ENCODE data around the gene ALKBH4.
"Not testable (repeated sequence)": the region's sequence is repeated elsewhere in the genome, so short reads cannot be mapped to it uniquely, and the experiment has no call there.

The ALKBH4 gene, protein sequence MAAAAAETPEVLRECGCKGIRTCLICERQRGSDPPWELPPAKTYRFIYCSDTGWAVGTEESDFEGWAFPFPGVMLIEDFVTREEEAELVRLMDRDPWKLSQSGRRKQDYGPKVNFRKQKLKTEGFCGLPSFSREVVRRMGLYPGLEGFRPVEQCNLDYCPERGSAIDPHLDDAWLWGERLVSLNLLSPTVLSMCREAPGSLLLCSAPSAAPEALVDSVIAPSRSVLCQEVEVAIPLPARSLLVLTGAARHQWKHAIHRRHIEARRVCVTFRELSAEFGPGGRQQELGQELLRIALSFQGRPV

DNA sequence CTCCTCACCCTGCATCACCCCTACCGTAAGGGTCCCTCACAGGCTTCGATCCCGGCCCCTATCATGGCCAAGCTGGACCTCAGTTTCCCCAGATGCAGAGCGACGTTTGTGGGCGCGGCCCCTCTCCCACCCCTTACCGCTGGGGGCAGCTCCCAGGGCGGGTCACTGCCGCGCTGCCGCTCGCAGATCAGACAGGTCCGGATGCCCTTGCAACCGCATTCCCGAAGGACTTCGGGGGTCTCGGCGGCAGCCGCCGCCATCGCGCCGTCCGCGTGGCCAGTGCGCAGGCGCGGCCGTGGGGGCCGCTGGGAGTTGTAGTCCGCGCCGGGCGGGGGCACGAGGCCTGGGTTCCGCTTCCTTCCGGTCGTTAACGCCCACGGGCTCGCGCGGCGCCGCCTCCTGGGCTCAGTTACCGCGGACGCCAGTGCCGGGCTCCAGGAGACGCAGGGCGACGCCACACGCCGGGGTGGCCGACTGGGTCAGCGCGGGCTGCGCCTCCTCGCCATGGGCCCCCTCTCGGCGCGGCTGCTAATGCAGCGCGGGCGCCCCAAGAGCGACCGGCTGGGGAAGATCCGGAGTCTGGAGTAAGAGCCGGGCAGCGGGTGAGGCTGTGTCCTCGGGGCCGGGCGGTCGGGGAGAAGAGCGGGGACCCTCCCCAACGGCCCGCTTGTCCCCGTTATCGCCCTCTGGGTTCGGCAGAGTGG, at the start of gene ALKBH4, which contains the start of gene LRWD1:
Gene ALKBH4, minus strand, starts transcription at position 287 of the 704 bp plus-strand sequence. Its CDS starts 27 bp downstream, at position 260.
Gene LRWD1, plus strand, starts transcription at position 408 of the 704 bp plus-strand sequence. Its CDS starts 97 bp downstream, at position 505.
- DNase-seq (ENCODE audit: low spot score): peak; percentile 97

DNA sequence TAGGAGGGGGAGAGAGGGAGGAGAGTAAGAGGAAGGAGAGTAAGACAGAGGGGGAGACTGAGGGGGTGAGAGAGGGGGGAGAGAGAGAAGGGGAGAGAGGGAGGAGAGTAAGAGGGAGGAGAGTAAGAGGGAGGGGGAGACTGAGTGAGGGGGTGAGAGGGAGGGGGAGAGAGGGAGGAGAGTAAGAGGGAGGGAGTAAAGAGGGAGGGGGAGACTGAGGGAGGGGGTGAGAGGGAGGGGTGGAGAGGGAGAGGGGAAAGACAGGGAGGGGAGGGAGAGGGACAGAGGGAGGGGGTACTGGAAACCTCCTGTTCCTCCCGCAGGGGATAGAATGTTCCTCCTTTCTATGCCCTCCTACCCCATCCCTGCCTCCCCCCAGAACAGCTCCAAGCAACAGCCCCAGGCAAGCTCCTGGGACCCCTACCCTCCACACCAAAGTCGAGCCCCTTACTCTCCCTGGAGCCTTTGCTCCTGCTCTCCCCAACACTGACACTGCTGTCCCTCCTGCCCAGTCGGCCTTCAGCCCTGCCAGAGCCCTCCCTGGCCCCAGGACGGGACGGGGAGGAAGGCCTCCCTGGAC, 48.1 kb upstream of the ALKBH4 start:
- peak; percentile 0 for DNase-seq (ENCODE audit: low spot score)

DNA sequence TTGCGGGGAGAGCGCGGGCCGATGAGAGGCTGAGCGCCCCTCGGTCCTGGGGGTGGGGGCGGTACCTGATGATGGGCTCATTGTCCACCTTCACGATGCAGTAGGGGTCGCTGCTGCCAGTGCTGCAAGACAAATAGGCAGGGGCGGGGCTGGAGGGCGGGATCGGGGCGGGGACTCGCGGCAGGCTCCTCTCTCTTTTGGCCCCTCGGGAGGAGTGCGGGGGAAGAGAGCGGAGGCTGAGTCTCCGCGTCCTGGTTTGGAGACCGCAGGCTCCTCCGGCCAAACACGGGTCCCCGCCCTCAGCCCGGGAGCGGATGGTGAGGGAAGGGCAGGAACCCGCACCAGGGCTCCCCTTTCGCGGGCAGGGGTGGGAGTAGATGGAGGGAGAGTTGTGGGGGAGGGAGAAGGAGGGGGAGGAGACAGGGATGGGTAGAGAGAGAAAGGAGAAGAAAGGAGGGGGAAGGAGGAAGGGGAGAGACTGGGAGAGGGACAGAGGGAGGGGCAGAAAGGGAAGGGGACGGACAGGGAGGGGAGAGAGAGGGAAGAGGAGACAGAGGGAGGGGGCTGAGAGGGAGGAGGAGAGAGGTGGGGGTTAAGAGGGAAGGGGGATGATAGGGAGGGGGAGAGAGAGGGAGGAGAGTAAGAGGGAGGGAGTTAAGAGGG, 47.3 kb upstream of the ALKBH4 start:
- DNase-seq (ENCODE audit: low spot score): not testable (repeated sequence)

DNA sequence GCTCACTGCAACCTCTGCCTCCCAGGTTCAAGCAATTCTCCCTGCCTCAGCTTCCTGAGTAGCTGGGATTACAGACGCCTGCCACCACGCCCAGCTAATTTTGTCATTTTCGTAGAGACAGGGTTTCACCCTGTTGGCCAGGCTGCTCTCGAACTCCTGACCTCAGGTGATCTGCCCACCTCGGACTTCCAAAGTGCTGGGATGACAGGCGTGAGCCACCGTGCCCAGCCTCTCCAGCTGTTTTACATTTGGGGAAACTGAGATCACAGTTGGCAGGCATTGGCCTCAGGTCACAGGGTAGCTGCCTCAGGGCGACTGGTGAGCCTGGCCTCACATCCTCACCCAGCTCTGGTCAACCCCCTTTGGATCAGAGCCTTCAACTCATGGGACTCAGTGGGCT, 45.9 kb upstream of the ALKBH4 start:
- not testable (repeated sequence) for DNase-seq (ENCODE audit: low spot score)

DNA sequence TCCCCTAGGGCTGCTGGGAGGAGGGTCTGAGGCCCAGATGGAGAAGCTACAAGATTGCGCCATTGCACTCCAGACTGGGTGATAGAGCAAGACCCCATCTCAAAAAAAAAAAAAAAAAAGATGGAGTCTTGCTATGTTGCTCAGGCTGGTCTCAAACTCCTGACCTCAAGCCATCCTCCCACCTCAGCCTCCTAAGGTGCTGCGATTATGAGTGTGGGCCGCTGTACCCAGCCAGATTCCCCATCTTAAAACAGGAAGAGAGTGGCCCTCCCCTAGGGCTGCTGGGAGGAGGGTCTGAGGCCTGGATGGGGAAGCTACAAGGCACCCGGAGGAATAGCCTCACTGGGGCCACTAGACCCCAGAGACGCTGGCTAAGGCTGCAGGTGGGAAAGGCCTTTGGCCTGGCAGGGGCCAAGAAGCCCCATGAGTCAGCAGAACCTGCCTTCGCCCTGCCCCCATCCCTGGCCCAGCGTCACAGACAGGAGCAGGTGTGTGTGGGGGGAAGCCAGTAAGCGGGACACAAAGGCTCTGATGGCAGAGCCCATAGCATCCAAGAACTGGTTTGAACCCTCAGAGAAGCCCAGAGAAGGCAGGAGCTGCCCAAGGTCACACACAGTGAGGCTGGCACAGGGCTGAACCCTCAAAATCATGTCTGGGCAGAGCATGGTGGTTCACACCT, 42.9 kb upstream of the ALKBH4 start:
- DNase-seq (ENCODE audit: low spot score): not testable (repeated sequence)

DNA sequence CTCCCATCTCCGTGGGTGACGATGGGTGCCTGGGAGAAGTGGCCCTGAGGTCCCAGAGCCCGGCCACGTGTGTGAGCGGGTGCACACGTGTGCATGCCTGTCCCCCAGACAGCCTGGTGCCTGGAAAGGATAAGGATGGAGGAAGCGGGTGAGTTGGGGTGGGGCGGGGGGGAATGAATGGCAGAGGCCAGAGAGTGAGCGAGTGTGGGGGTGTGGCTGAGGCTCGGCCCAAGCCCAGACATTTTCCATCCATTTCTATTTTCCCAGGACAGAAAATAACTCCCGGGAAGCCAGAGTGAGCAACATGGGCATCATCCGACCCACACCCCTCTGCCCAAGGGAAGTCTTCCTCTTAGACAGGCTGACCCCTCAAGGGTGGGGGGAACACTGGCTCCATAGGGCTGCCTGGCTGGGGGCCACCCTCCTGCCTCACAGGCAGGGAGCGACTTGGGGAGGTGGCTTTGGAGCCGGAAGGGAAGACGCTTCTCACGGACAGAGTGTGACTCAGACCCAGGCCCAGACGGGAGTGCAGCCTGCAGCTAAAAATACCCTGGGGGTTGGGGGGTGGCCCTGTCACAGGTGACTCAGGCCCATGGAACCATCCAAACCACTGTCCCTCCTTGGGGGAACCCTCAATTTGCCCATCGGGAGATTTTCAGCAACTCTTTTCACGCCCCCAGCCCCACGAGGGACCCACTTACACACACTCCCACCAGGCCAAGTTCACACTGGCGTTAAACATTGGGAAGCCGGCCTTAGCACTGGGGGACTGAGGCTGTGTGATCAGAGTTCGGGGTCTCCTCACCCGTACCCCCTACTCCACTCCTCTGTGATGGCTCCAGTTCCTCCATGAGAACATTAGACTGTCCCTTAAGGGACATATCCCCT, 40.9 kb upstream of the ALKBH4 start:
- DNase-seq (ENCODE audit: low spot score): not testable (repeated sequence)

DNA sequence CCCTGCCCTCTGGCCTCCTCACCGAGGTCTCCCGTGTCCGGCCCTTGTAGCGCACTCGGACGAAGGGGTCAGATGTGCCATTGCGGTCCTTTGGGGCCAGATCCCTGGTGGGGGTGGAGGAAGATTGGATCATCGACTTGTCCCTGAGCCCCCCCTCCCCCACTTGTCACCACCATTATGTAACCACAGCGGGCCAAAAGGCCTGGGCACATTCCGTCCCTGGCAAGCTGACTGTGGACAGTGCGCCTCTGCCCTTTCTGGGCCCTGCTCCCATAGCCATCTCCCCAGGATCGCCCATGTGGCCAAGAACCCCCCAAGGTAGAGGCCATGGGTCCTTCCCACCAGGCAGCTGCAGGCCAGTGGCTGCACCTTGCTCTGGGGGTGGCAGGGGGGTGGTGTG, 38.5 kb upstream of the ALKBH4 start:
- not testable (repeated sequence) for DNase-seq (ENCODE audit: low spot score)

DNA sequence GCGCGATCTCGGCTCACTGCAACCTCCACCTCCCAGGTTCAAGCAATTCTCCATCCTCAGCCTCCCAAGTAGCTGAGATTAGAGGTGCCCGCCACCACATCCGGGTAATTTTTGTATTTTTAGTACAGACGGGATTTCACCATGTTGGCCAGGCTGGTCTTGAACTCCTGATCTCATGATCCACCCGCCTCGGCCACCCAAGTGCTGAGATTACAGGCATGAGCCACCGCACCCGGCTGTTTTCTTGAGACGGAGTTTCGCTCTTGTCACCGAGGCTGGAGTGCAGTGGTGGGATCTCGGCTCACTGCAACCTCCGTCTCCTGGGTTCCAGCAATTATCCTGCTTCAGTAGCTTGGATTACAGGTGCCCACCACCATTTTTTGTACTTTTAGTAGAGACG, 33.7 kb upstream of the ALKBH4 start:
- not testable (repeated sequence) for DNase-seq (ENCODE audit: low spot score)

DNA sequence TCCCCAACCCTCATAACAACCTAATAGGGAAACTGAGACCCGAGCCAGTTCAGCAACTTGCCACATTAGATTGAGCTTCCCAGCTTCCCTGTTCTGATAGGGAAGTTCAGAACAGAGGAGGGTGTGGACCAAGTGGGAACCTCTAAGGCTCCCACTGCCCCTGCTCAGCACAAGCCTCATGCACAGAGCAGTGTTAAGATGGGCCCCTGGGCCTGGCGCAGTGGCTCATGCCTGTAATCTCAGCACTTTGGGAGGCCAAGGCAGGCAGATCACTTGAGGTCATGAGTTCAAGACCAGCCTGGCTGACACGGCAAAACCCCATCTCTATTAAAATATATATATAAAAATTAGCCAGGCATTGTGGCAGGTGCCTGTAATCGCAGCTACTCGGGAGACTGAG, 32.6 kb upstream of the ALKBH4 start:
- DNase-seq (ENCODE audit: low spot score): not testable (repeated sequence)

DNA sequence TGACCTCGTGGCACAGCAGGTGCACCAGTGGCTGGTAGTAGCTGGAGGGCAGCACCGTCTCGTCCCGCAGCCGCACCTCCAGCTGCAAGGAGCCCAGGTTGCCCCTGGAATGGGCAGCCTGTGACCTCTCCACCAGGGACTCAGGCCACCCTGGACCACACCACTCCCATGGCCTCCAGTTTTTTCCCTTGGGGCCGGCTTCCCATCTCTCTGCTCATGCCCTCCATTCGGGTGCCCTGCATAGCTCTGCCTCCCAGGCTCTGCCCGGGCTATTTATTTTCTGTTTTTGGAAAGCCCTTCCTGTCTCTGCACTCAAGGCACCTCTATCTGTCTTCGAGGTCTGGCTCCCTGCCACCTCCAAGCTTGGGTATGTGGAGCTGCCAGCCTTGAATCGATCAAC, 32.2 kb upstream of the ALKBH4 start:
- peak; percentile 0 for DNase-seq (ENCODE audit: low spot score)

DNA sequence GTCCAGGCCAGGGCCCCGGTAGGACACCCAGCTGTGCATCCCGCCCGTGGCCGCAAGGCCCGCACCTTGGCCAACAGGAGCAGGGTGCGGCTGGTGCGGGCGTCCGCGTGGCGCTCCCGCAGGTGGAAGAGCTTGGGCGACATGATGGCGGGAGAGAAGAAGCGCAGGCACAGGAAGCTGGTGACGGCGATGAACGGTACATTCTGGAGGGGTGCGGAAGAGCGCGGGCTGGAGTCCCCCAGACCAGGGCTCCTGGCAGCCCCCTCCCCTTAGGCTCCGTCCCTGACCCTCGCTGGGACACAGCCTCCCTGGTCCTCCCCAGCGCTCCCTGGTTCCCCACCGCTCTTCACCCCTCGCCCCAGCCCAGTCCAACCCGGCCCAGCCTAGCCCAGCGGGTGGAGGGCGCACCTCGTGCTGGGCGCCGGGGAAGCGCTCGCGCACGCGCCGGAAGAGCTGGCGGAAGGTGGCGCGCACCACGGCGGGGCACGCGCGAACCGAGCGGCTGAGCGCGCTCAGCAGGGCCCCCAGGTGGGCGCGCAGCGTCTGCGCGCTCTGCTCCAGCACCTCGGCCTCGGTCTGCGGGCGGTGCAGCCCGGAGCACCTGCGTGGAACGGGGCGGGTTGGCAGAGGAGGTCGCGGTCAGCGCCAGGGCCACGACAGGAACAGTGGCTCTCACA, 29.9 kb upstream of the ALKBH4 start:
- DNase-seq (ENCODE audit: low spot score): not testable (repeated sequence)

DNA sequence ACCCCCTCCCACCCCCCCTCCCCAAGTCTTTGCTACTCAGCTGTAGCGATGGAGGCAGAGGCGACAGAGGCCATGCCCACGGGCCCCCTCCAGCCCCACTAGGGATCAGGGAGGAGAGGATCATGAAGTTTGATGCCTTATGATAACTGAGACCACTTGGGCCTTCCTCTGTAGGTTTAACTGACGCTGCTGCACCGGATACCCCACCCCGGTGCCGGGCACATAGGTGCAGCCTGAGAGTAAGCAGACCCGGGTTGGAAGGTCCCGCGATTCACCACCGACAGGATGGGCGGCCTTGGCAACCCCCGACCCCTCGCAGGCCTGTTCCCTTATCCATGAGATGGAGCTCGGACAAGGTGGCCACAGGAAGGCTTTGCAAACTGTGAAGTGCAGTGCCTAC, 29.4 kb upstream of the ALKBH4 start:
- not testable (repeated sequence) for DNase-seq (ENCODE audit: low spot score)

DNA sequence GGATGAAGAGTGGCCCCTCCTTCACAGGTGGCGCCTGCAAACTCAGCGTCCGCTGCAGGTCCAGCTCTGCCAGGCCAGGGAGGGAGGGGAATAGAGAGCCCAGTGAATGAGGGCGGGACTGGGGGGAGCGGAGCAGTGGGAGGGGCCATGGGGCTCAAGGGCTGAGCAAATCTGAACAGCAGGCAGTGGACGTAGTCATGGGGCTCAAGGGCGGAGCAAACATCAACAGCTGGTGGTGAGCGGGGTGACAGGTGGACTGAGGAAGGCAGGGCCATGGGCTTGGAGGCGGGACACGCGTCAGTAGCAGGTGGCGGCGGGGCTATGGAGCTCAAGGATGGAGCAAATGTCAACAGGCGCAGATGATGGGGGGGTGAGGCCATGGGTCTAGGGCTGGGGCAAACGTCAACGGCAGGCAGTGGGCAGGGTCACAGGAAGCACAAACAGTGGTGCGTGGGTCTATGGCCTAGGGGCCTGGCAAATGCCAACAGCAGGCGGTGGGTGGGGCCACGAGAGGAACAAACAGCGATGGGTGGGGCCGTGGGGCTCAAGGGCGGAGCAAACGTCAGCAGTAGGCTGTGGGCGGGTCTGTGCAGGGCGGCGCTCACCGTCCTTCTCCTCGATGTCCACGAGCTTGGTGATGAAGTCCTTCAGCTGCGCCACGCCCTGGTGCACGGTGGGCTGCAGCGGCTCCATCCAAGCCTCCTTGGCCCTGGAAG, 28.7 kb upstream of the ALKBH4 start:
- DNase-seq (ENCODE audit: low spot score): not testable (repeated sequence)

DNA sequence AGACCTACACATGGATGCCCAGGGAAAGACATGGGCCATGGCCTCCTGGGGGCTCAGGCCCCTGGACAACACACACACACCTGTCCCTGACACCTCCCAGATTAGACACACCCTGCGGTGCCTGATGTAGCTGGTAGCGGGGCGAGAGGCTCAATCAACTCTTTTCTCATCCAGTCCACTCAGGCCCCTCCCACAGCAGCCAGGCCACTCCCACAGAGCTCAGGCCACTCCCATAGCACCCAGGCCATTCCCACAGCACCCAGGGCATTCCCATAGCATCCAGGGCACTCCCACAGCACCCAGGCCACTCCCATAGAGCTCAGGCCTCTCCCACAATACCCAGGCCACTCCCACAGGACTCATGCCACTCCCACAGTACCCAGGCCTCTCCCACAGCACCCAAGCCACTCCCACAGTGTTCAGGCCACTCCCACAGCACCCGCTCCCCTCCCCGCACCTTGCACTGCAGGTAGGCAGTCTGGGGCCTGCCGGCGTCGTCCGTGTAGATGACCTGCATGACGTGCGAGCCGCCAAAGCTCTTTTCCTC, 25.9 kb upstream of the ALKBH4 start:
- not testable (repeated sequence) for DNase-seq (ENCODE audit: low spot score)

DNA sequence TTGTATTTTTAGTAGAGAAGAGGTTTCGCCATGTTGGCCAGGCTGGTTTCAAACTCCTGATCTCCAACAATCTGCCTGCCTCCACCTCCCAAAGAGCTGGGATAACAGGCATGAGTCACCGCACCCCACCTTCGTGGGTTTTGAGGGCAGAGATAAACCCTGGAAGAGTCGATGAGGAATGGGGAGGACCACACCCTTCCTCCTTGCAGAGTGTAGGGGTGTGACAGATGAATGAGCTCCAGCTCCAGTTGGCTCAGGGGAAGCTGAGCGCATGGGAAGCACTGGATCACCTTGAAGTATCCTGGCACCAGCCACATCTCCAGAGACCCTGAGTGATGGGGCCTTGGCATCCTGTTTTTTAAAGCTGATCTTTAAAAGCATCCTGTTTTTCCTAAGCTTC, 19.7 kb upstream of the ALKBH4 start:
- DNase-seq (ENCODE audit: low spot score): not testable (repeated sequence)

DNA sequence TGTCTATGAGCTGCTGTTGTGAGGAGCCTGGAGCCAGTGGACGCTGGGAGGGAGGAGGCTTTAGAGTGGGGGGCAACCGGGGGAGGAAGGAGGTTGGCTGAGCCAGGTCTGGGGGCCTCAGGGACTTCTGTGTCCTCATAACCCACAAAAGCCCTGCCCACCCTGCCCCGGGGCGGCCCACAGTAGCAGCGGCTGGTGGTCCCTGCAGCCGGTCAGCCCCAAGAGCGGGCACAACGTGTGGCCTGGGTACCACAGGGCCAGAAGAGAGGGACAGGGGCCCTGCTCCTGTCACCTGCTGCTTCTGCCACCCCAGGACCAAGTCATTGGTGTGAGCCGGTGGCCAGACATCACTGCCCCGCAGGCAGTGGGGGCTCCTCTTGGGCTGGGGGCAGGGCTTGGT, 17.3 kb upstream of the ALKBH4 start:
- not testable (repeated sequence) for DNase-seq (ENCODE audit: low spot score)

DNA sequence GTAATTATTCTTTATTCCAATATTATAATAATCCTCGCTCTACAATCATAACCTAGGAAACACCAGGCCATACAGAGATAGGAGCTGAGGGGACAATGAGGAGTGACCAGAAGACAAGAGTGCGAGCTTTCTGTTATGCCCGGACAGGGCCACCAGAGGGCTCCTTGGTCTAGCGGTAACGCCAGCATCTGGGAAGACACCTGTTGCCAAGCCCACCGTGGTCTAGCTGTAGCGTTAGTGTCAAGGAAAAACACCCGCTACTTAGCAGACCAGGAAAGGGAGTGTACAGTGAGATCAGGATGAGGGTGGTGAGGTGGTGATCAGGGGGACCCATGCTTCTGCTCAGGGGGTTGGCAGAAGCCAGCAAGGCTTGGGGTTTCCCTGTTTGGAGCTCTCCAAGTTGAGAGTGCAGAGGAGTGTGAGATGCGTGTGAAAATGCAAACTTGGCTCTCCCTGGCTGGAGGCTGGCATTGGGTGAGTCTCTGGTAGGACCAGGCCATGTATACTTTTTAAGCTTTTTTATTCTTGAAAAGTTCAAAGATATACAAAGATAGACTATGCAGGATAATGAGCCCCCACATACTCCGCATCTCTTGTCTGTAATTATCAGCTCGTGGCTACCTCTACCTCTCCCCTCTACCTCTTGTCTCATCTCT, 15.4 kb upstream of the ALKBH4 start:
- DNase-seq (ENCODE audit: low spot score): not testable (repeated sequence)

DNA sequence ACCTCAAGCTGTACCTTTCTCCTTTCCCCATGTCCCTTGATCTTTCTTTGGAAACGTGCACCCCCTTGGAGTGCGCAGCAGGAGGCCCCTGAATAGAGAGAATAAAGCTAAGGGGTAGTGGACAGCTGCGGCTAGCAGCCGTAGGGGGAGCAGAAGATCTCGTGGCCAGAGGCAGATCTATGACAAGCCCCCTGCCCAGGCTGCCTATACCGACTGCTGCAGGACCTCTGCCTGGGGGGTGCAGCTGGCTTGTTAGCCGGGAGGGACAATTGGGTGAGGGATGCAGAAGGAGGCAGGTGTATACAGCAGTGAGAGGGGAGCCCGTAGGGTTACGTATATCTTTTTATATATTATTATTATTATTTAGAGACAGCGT, 14.5 kb upstream of the ALKBH4 start:
- not testable (repeated sequence) for DNase-seq (ENCODE audit: low spot score)

All from RKO (cell line).